GM18499 (cell line): Measurements from ENCODE around the gene RCL1.
"Not testable (repeated sequence)": the region's sequence is repeated elsewhere in the genome, so short reads cannot be mapped to it uniquely, and the experiment has no call there.

ENCODE experiments used
- ATAC-seq: cut with Tn5 transposase; IDR thresholded peaks from one replicate; pipeline ENCODE4 v1.9.1; 2021; ENCODE audit warnings: moderate number of reproducible peaks; ENCODE audit not compliant: insufficient read depth, unreplicated experiment

RCL1 gene

DNA sequence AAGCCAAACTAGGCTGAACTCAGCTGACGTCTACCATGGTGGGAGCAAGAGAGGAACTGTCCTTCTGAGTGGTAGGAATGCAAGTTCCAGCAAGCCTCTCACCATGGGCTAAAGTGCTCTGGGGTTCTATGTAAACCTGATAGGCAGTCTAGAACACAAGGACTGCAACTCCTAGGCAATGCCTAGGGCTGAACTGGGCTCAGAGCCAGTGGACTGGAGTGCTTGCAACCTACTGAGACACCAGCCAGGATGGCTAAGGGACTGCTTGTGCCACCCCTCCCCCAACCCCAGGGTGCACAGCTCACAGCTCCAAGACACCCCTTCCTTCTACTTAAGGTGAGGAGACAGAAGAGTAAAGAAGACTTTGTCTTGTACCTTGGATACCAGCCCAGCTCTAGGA lies 12.1 kb upstream of the RCL1 start:
- ATAC-seq = no peak

DNA sequence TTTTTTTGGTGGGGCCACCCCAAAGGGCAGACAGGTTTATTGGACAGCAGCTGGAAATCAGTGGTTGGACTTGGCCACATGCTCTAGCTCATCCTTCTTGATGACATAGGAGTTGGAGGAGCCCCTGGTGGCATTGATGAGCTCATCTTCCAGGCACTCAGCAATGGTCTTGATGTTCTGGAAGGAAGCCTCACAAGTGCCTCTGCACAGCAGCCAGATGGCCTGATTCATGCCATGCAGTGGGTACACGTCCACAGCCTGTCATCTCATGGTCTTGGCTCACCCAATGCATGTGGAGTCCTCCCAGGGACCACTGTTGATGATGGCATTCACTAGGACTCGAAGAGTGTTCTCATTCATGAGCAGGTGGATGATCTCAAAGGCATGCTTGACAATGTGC lies 11.3 kb upstream of the RCL1 start:
- no peak for ATAC-seq

DNA sequence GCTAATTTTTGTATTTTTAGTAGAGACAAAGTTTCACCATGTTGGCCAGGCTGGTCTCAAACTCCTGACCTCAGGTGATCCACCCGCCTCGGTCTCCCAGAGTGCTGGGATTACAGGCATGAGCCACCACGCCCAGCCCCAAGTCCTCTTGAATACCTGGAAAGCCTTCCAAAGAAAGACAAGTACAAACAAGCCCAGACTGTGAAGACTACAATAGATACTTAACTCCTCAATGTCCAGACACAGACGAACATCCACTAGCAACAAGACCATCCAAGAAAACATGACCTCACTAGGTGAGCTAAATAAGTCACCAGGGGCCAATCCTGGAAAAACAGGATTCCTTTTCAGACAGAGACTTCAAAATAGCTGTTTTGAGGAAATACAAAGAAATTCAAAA lies 9.6 kb upstream of the RCL1 start:
- ATAC-seq = not testable (repeated sequence)

DNA sequence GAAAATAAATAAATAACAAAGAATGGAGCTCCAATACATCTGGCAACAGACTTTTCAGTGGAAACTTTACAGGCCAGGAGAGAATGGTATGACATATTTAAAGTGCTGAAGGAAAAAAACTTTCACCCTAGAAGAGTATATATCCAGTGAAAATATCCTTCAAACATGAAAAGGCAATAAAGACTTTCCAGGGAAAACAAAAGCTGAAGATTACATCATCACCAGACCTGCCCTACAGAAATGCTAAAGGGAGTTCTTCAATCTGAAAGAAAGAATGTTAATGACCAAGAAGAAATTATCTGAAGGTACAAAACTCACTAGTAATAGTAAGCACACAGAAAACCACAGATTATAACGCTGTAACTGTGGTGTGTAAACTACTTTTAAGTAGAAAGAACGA lies 8.3 kb upstream of the RCL1 start:
- no peak for ATAC-seq

DNA sequence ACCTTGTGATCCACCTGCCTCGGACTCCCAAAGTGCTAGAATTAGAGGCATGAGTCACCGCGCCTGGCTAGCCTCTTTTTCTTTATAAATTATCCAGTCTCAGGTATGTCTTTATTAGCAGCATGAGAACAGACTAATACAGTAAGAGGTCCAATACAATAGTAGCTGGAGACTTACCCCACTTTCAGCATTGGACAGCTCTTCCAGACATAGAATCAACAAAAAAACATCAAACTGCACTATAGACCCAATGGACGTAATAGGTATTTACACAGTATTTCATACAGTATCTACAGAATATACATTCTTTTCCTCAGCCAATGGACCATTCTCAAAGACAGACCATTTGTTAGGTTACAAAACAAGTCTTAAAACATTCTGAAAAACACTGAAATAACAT lies 6.1 kb upstream of the RCL1 start:
- ATAC-seq = no peak

- ATAC-seq = no peak
These were observed 4.9 kb upstream of the RCL1 start for GRCh38 chr9:4787876-4788275.

DNA sequence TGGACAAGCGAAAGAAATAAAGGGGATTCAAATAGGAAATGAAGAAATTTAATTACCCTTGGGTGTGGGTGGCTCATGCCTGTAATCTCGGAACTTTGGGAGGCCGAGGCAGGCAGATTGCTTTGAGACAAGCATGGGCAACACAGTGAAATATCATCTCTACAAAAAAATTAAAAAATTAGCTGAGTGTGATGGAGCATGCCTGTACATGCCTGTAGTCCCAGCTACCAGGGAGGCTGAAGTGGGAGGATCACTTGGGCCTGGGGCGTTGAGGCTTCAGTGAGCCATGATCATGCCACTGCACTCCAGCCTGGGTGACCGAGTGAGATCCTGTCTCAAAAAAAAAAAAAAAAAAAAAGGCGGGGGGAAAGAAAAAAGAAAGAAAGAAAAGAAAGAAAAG lies 4.0 kb upstream of the RCL1 start:
- no peak for ATAC-seq

- ATAC-seq = peak; percentile 26
These were observed 631 bp upstream of the RCL1 start for GRCh38 chr9:4792054-4792571.

DNA sequence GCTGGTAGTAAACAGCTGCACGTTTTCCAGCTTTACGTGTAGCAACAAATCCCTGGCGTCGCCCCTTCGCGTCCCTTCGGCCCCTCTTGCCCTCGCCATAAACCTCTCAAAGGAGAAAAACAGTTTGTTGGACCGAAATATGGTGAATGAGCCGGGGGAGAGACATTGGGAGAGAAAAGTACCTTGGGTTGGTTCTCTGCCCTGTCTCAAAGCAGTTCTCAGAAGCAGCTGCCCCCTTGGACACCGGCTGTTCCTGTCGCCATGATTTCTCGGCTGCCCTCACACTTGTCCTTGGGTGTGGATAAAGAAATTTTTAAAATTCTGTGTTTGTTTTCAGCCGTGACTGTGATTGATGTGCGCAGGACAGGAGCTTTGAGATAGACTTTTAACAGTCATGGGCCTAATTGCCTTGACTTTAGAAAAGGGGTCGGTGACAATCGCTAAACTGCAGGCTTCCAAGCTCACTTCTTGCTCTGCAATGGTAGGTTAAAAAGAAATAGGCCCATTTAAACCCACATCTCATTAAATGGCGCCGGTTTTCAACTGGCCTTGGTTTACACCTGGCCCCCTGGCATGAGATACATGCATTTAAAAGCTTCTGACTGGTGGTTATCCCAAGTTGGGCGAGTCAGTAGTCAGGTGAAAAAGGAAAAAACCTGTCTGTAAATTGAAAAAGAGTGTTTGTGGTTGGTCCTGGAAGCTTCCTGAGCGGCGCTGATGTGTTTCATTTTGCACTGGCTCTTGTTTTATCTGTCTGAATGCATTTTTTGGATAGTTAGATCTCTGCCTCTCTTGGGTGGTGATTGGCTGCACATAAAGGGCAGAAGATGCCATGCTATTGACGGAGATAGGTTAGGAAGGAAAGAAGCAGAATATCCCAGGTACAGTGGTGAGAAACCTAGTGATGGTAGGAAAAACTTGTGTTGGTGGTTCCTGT lies 983 bp downstream of the RCL1 start:
- no peak for ATAC-seq

- ATAC-seq = no peak
These were observed 1.9 kb downstream of the RCL1 start for GRCh38 chr9:4794691-4795090.

DNA sequence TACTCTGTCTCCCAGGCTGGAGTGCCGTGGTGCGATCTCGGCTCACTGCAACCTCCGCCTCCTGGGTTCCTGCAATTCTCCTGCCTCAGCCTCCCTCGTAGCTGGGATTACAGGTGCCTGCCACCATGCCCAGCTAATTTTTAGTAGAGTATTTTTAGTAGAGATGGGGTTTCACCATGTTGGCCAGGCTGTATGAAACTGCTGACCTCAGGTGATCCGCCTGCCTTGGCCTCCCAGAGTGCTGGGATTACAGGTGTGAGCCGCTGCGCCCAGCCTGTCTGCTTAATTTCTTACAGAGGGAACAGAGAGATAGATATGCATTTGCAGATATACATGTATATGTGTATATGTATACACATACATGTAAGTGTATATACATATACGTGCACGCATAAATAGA lies 2.4 kb downstream of the RCL1 start:
- not testable (repeated sequence) for ATAC-seq

GRCh38 chr9:4796530-4796929 lies 3.8 kb downstream of the RCL1 start:
- ATAC-seq = no peak

GRCh38 chr9:4796988-4797853 lies 4.5 kb downstream of the RCL1 start:
- no peak for ATAC-seq

GRCh38 chr9:4797854-4798150 lies 5.1 kb downstream of the RCL1 start:
- no peak for ATAC-seq

- no peak for ATAC-seq
These were observed 5.7 kb downstream of the RCL1 start for GRCh38 chr9:4798281-4799032.

- no peak for ATAC-seq
These were observed 6.3 kb downstream of the RCL1 start for GRCh38 chr9:4799033-4799430.

GRCh38 chr9:4799775-4800174 lies 7.0 kb downstream of the RCL1 start:
- ATAC-seq = no peak

- no peak for ATAC-seq
These were observed 8.4 kb downstream of the RCL1 start for GRCh38 chr9:4801156-4801555.

DNA sequence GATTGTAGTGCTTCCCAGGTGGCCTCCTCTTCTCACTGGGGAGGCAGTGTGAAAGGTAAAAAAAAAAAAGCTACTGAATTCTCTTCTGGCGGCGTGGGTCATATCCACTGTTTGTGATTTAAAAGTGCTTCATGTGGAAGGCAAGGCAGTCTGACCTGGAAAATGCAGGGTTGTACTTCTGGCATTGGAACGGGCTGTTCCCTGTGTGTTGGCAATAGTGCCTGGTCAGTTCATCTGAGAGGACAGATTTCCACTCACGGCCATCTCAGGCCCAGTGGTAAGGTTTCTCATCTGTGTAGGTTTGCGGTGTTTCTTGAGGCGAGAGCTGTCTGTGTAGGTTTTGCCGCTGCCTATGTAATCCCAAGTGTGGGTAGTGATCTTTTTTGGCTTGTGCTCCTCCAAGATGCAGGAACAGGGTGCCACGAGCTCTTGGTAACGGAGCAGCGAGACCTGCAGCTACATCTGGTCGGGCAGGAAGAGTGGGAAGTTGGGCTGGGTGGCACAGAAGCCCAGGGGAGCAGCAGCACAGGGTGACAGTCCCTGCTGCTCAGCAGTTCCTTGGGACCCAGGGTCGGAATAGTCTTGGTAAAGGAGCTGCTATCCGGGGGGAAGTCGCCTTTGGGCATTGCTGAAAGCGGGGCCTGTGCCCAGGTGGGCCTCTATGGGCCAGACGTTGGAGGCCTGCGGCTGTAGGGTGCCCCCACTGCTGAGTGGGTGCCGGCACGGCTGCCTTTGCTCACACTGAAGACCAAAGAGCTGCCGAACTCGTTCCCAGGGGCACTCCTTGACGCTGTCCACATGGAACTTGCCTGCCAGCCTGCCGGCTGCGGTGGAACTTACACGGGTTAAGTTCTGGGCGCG lies 11.2 kb downstream of the RCL1 start:
- no peak for ATAC-seq

- ATAC-seq = no peak
These were observed 11.8 kb downstream of the RCL1 start for GRCh38 chr9:4804531-4805016.
